ENCODE results near the gene GNL3.
A peak's percentile ranks its signal among the peaks of the same experiment; 100 is the strongest.

Gene GNL3

GRCh38 chr3:52690560-52690959, 4.7 kb downstream of the GNL3 start:
- no peak for DNase-seq

- DNase-seq, result no peak
Observed at GRCh38 chr3:52693071-52693470, 7.2 kb downstream of the GNL3 start.

- no peak for DNase-seq
Observed at GRCh38 chr3:52694528-52695189, 8.8 kb downstream of the GNL3 start.

- DNase-seq, result no peak
Observed at GRCh38 chr3:52695798-52696671, 10.2 kb downstream of the GNL3 start.

- DNase-seq, result no peak
Observed at GRCh38 chr3:52696830-52697631, 11.2 kb downstream of the GNL3 start.

- DNase-seq, result no peak
Observed at GRCh38 chr3:52697632-52697965, 11.8 kb downstream of the GNL3 start.

GRCh38 chr3:52703341-52703740, 17.5 kb downstream of the GNL3 start:
- no peak for DNase-seq

- peak; percentile 46 for DNase-seq
Observed at GRCh38 chr3:52704611-52705437, 19.0 kb downstream of the GNL3 start.

- no peak for DNase-seq
Observed at GRCh38 chr3:52705438-52705687, 19.5 kb downstream of the GNL3 start.

- peak; percentile 95 for DNase-seq
Observed at GRCh38 chr3:52705688-52706686, 20.2 kb downstream of the GNL3 start, which contains the start of the genes GLT8D1 and SPCS1. TSS of gene GLT8D1 (minus strand) at chr3:52705791. CDS start at chr3:52700460, 5,331 bp downstream. TSS of gene SPCS1 (plus strand) at chr3:52706106. CDS start at chr3:52706247, 141 bp downstream.

- DNase-seq, result no peak
Observed at GRCh38 chr3:52707585-52707984, 21.8 kb downstream of the GNL3 start.

- no peak for DNase-seq
Observed at GRCh38 chr3:52710512-52710911, 24.7 kb downstream of the GNL3 start.

GRCh38 chr3:52712291-52713212, 26.7 kb downstream of the GNL3 start:
- no peak for DNase-seq

- DNase-seq, result peak; percentile 21
Observed at GRCh38 chr3:52714335-52715302, 28.8 kb downstream of the GNL3 start.

GRCh38 chr3:52715714-52716305, 30.0 kb downstream of the GNL3 start:
- DNase-seq, result no peak

GRCh38 chr3:52719618-52720017, 33.8 kb downstream of the GNL3 start:
- DNase-seq, result no peak

- DNase-seq, result no peak
Observed at GRCh38 chr3:52721002-52721729, 35.3 kb downstream of the GNL3 start.

GRCh38 chr3:52721730-52722008, 35.8 kb downstream of the GNL3 start:
- no peak for DNase-seq
